HCT116 (cell line): ENCODE results near the gene CHST8. TPM values are rescaled to one million over a fixed set of nuclear protein-coding genes. Genes with fewer than 3 reads are reported as not detected.

Experiments
- ATAC-seq: fragments of 200-7000 bp; cut with Tn5 transposase; 2 replicates; pipeline ENCODE4 v1.9.1; 2020; ENCODE audit warnings: mild to moderate bottlenecking, moderate library complexity
- BruUV-seq: library from RNA; stranded (reverse); fragments of 400-500 nt; replicated peaks from 2 replicates; lab custom pipeline; 2021; lab: Mats Ljungman, UMichigan
- CTCF ChIA-PET: fragments of 300-600 bp; sonication (Branson Sonifier 250); formaldehyde crosslinking; loops from one replicate; lab custom pipeline; 2021; ENCODE audit warnings: antibody characterized with exemption; lab: Charles Lee
- POLR2A ChIA-PET: fragments of 300-600, 350-600 bp; sonication (Branson Sonifier 250); formaldehyde crosslinking; loops from one replicate; lab custom pipeline; 2021; ENCODE audit warnings: antibody characterized with exemption; lab: Charles Lee
- RAD21 ChIA-PET, 2 experiments: fragments of 300-600 bp; sonication (Branson Sonifier 250); formaldehyde crosslinking; loops; one replicate each; lab custom pipeline; 2023; ENCODE audit warnings: low total read pairs in 2 of 2; ENCODE audit not compliant: uncharacterized antibody in 2 of 2, unreplicated experiment in 2 of 2, low non-redundant PET in 1 of 2; lab: Charles Lee
- DNase-seq: peaks from one replicate; pipeline ENCODE4 v3.0.0-alpha.2; 2010; ENCODE audit warnings: low read depth, low spot score
- H2AFZ ChIP-seq: fragments of 200-600 bp; shearing (Covaris generic), sonication (generic); 2 replicates; pipeline ENCODE4 v1.6.1; 2017; ENCODE audit warnings: low read depth, mixed run types, mixed read lengths, antibody characterized with exemption, low read length; ENCODE audit not compliant: poor library complexity, severe bottlenecking
- H3K27ac ChIP-seq: 2 replicates; pipeline ENCODE4 v1.5.1; 2012; ENCODE audit warnings: low read depth, low read length
- H3K27me3 ChIP-seq: fragments of 200-600 bp; sonication (generic); 2 replicates; pipeline ENCODE4 v1.6.1; 2016; ENCODE audit warnings: mixed run types, low read length, mixed read lengths; ENCODE audit not compliant: insufficient read depth
- H3K36me3 ChIP-seq, 2 experiments: fragments of 200-500 bp in 1 of 2; fragments of 200-600 bp in 1 of 2; sonication (Bioruptor generic) in 1 of 2; sonication (generic) in 1 of 2; 2 replicates each; pipeline versions ENCODE4 v1.5.1 to v1.6.1; 2014 to 2016; ENCODE audit warnings: low read length in 2 of 2, inconsistent platforms in 1 of 2, mixed read lengths in 1 of 2, mixed run types in 1 of 2; ENCODE audit not compliant: insufficient read depth in 2 of 2, control insufficient read depth in 1 of 2
- H3K4me1 ChIP-seq, 2 experiments: fragments of 200-600 bp in 1 of 2; sonication (generic) in 1 of 2; 2 replicates each; pipeline versions ENCODE4 v1.5.1 to v1.6.1; 2012 to 2017; ENCODE audit warnings: low read length in 2 of 2, inconsistent platforms in 1 of 2, mild to moderate bottlenecking in 1 of 2, mixed read lengths in 1 of 2, mixed run types in 1 of 2, moderate library complexity in 1 of 2; ENCODE audit not compliant: insufficient read depth in 2 of 2, control insufficient read depth in 1 of 2
- H3K4me2 ChIP-seq: fragments of 200-600 bp; sonication (generic); 2 replicates; pipeline ENCODE4 v1.6.1; 2017; ENCODE audit warnings: mixed run types, low read length, mixed read lengths
- H3K4me3 ChIP-seq, 2 experiments: fragments of 200-600 bp in 1 of 2; sonication (generic) in 1 of 2; replicated peaks in 1 of 2; 2 replicates each; pipeline ENCODE4 v1.5.1; 2011 to 2016; ENCODE audit warnings: low read length in 2 of 2, control low read depth in 1 of 2, low read depth in 1 of 2, mild to moderate bottlenecking in 1 of 2, mixed read lengths in 1 of 2, mixed run types in 1 of 2
- H3K79me2 ChIP-seq: fragments of 200-600 bp; sonication (generic); 2 replicates; pipeline ENCODE4 v1.6.1; 2017; ENCODE audit warnings: mild to moderate bottlenecking, mixed run types, low read length, moderate library complexity, mixed read lengths; ENCODE audit not compliant: insufficient read depth
- H3K9ac ChIP-seq: fragments of 200-600 bp; sonication (generic); 2 replicates; pipeline ENCODE4 v1.6.1; 2016; ENCODE audit warnings: low read length, mixed read lengths
- H3K9me2 ChIP-seq: fragments of 200-600 bp; sonication (generic), shearing (Covaris generic); 2 replicates; pipeline ENCODE4 v1.6.1; 2017; ENCODE audit warnings: mixed run types, mild to moderate bottlenecking, moderate library complexity; ENCODE audit not compliant: insufficient read depth
- H3K9me3 ChIP-seq, 2 experiments: fragments of 200-500 bp in 1 of 2; fragments of 200-600 bp in 1 of 2; sonication (Bioruptor generic) in 1 of 2; sonication (generic) in 1 of 2; 2 replicates each; pipeline ENCODE4 v1.6.1; 2014 to 2017; ENCODE audit warnings: low read length in 2 of 2, mixed read lengths in 2 of 2, inconsistent platforms in 1 of 2, low read depth in 1 of 2, mild to moderate bottlenecking in 1 of 2, mixed run types in 1 of 2, moderate library complexity in 1 of 2; ENCODE audit not compliant: control insufficient read depth in 1 of 2, insufficient read depth in 1 of 2
- H4K20me1 ChIP-seq: fragments of 200-600 bp; sonication (generic), shearing (Covaris generic); 2 replicates; pipeline ENCODE4 v1.6.1; 2017; ENCODE audit warnings: mixed run types, mild to moderate bottlenecking, moderate library complexity; ENCODE audit not compliant: insufficient read depth
- CBX3 ChIP-seq: IDR thresholded peaks from 2 replicates; pipeline ENCODE4 v1.6.1; 2012; ENCODE audit warnings: low read depth
- CTCF ChIP-seq, 3 experiments: fragments of 200-600 bp in 1 of 3; sonication (generic) in 1 of 3; IDR thresholded peaks in 2 of 3; conservative IDR thresholded peaks in 1 of 3; 2 replicates each; pipeline ENCODE4 v1.5.1; 2012 to 2017; ENCODE audit warnings: low read depth in 2 of 3, low read length in 2 of 3, antibody characterized with exemption in 1 of 3, borderline replicate concordance in 1 of 3, control low read depth in 1 of 3, mild to moderate bottlenecking in 1 of 3, mixed read lengths in 1 of 3, mixed run types in 1 of 3, moderate library complexity in 1 of 3; ENCODE audit not compliant: insufficient read depth in 1 of 3
- EGR1 ChIP-seq: IDR thresholded peaks from 2 replicates; pipeline ENCODE4 v1.6.1; 2012; ENCODE audit warnings: low read depth
- ELF1 ChIP-seq: IDR thresholded peaks from 2 replicates; pipeline ENCODE4 v1.6.1; 2012; ENCODE audit warnings: low read depth, borderline replicate concordance
- EZH2 ChIP-seq: fragments of 200-600 bp; sonication (generic); IDR thresholded peaks from 2 replicates; pipeline ENCODE4 v1.6.1; 2017; ENCODE audit warnings: antibody characterized with exemption, mixed run types
- FOSL1 ChIP-seq: IDR thresholded peaks from 2 replicates; pipeline ENCODE4 v1.6.1; 2012; ENCODE audit warnings: low read depth
- JUND ChIP-seq: IDR thresholded peaks from 2 replicates; pipeline ENCODE4 v1.6.1; 2012
- POLR2A ChIP-seq: IDR thresholded peaks from 2 replicates; pipeline ENCODE4 v1.7.0; 2011; ENCODE audit warnings: borderline replicate concordance; ENCODE audit not compliant: insufficient read depth, insufficient read length; ENCODE audit errors: extremely low read depth
- POLR2AphosphoS5 ChIP-seq: IDR thresholded peaks from 2 replicates; pipeline ENCODE4 v1.6.1; 2011; ENCODE audit warnings: mild to moderate bottlenecking, low read depth, low read length, moderate library complexity
- RAD21 ChIP-seq: IDR thresholded peaks from 2 replicates; pipeline ENCODE4 v1.6.1; 2012; ENCODE audit warnings: low read depth, mild to moderate bottlenecking
- SIN3A ChIP-seq: IDR thresholded peaks from 2 replicates; pipeline ENCODE4 v1.6.1; 2012; ENCODE audit warnings: low read depth
- SP1 ChIP-seq: IDR thresholded peaks from 2 replicates; pipeline ENCODE4 v1.6.1; 2012; ENCODE audit warnings: low read depth
- SRF ChIP-seq: IDR thresholded peaks from 2 replicates; pipeline ENCODE4 v1.6.1; 2012; ENCODE audit warnings: low read depth
- TCF7L2 ChIP-seq: IDR thresholded peaks from 2 replicates; pipeline ENCODE4 v1.7.0; 2011; ENCODE audit warnings: borderline replicate concordance, inconsistent platforms; ENCODE audit not compliant: insufficient read depth, insufficient read length; ENCODE audit errors: extremely low read depth
- YY1 ChIP-seq: IDR thresholded peaks from 2 replicates; pipeline ENCODE4 v1.6.1; 2011; ENCODE audit warnings: low read length, low read depth, moderate library complexity, mild to moderate bottlenecking; ENCODE audit not compliant: insufficient replicate concordance; ENCODE audit errors: extremely low read depth
- ZBTB33 ChIP-seq: IDR thresholded peaks from 2 replicates; pipeline ENCODE4 v1.6.1; 2011; ENCODE audit warnings: mild to moderate bottlenecking, low read length, moderate library complexity; ENCODE audit not compliant: insufficient replicate concordance; ENCODE audit errors: extremely low read depth
- ZFX ChIP-seq: fragments of 450-650 bp; IDR thresholded peaks from 2 replicates; pipeline ENCODE4 v1.6.1; 2017
- ZNF274 ChIP-seq: fragments of 200-500 bp; sonication (Bioruptor generic); IDR thresholded peaks from 2 replicates; pipeline ENCODE4 v1.6.1; 2014; ENCODE audit warnings: mild to moderate bottlenecking, low read depth, low read length, inconsistent platforms
- intact Hi-C: fragments of 100-400 bp; cut with micrococcal nuclease; formaldehyde crosslinking; loops from 2 replicates; pipeline ENCODE4 v1.10.0; 2022
- total RNA-seq: library from RNA; stranded (reverse); gene quantifications from one replicate; pipeline ENCODE4 v1.2.1, GENCODE V29; 2021; ENCODE audit not compliant: unreplicated experiment
- TF ChIP-seq, protein P1 (sequence below): IDR thresholded peaks from 2 replicates; pipeline ENCODE4 v1.6.1; 2012
- TF ChIP-seq, protein P2 (sequence below): IDR thresholded peaks from 2 replicates; pipeline ENCODE4 v1.6.1; 2012

The CHST8 gene
- total RNA-seq, 1 experiment from 2014 or later: not detected

DNA sequence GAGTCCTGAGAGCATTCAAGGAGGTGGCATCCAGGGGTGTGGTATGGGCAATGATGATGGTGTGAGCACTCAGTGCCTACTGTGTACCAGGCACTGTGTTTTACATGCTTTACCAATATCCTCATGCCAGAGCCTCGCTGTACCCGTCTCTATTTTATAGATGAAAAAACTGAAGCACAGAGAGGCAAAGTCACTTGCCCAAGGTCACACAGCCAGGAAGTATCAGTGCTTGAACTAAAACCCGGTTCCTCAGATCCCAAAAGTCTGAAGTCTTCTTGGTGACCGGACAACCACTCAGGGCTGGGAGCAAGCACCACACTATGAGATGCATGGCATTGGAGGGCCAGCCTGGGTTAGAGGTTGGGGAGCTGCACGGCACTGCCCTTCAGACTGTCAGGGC is 84.1 kb downstream of the CHST8 start (continued):
- TF ChIP-seq ZBTB33 (no peak), ELF1 (no peak), POLR2AphosphoS5 (no peak), EGR1 (no peak), ZNF274 (no peak), JUND (no peak), SP1 (no peak), ZFX (no peak)
- TF ChIP-seq, protein P1, sequence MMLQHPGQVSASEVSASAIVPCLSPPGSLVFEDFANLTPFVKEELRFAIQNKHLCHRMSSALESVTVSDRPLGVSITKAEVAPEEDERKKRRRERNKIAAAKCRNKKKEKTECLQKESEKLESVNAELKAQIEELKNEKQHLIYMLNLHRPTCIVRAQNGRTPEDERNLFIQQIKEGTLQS: no peak

- Histone ChIP-seq H3K36me3 (no peaks in the 10 kb centered on the region), H2AFZ (no peak overlapping the region), H3K9me2 (no peaks in the 10 kb centered on the region), H3K9ac (no peak overlapping the region), H3K27me3 (peaks cover 26% of the 10 kb centered on the region), H3K9me3 (no peaks in the 10 kb centered on the region), H4K20me1 (no peaks in the 10 kb centered on the region), H3K4me3 (no peak overlapping the region), H3K27ac (no peak overlapping the region), H3K79me2 (no peaks in the 10 kb centered on the region), H3K4me2 (no peak overlapping the region), H3K4me1 (no peaks in the 10 kb centered on the region)
- ChIA-PET CTCF (no interaction called here), RAD21 (no interaction called here), POLR2A (no interaction called here)
- no peak for DNase-seq
- no peak for TF ChIP-seq CBX3
- TF ChIP-seq POLR2A: no peak
- no peak for TF ChIP-seq JUND
- no peak for TF ChIP-seq TCF7L2
- TF ChIP-seq YY1: no peak
- TF ChIP-seq FOSL1: no peak
- no peak for TF ChIP-seq EZH2
- TF ChIP-seq, protein P2, sequence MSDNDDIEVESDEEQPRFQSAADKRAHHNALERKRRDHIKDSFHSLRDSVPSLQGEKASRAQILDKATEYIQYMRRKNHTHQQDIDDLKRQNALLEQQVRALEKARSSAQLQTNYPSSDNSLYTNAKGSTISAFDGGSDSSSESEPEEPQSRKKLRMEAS: no peak
- TF ChIP-seq SIN3A: no peak
- no peak for TF ChIP-seq RAD21
- no peak for TF ChIP-seq SP1
- no peak for TF ChIP-seq ELF1
- no peak for TF ChIP-seq ZFX
- TF ChIP-seq POLR2AphosphoS5: no peak
- TF ChIP-seq ZNF274: no peak
- TF ChIP-seq SRF: no peak
- no peak for TF ChIP-seq EGR1
- TF ChIP-seq, protein P1: no peak
- TF ChIP-seq CTCF (IDR thresholded peaks at IDR 0.05 in 2 of 3, conservative IDR thresholded peaks at IDR 0.05 in 1 of 3; ENCODE audit: borderline replicate concordance in 1 of 3, insufficient read depth in 1 of 3, low read depth in 2 of 3, low read length in 2 of 3): no peak
- no TSS peak for BruUV-seq
- intact Hi-C loops: no loop called here
- ATAC-seq: no peak
Observed at GRCh38 chr19:33706631-33707030, 84.9 kb downstream of the CHST8 start.
